Right atrium auricular region (tissue), 2 donors: ENCODE results near the gene DTL. TPM values are rescaled to one million over a fixed set of nuclear protein-coding genes. Genes with fewer than 3 reads are reported as not detected.

ENCODE experiments used
- DNase-seq: peaks from one replicate; pipeline ENCODE4 v3.0.0-alpha.2; 2019; ENCODE audit warnings: low spot score
- H3K27ac ChIP-seq, 2 donors: fragments of 200-600 bp; sonication (generic); 1 replicate in 1 of 2; 2 replicates in 1 of 2; pipeline ENCODE4 v1.5.1; 2016 to 2019
- H3K27me3 ChIP-seq, 2 donors: fragments of 200-600 bp; sonication (generic); one replicate each; pipeline versions ENCODE4 v1.5.1 to v1.6.0; 2017 to 2019
- H3K36me3 ChIP-seq: fragments of 200-600 bp; sonication (generic); one replicate; pipeline ENCODE4 v1.5.1; 2016
- H3K4me1 ChIP-seq, 2 donors: fragments of 200-600 bp; sonication (generic); one replicate each; pipeline versions ENCODE4 v1.5.1 to v1.6.0; 2017 to 2019
- H3K4me3 ChIP-seq, 2 donors: fragments of 200-600 bp; sonication (generic); 1 replicate in 1 of 2; 2 replicates in 1 of 2; pipeline ENCODE4 v1.5.1; 2017 to 2019; ENCODE audit warnings: mild to moderate bottlenecking in 1 of 2, moderate library complexity in 1 of 2
- H3K9me3 ChIP-seq, 2 donors: fragments of 200-600 bp; sonication (generic); one replicate each; pipeline ENCODE4 v1.5.1; 2019
- total RNA-seq, 2 donors: library from RNA; depleted of rRNA; stranded (reverse); fragments of >200 nt; gene quantifications; one replicate each; pipeline ENCODE4 v1.1.0, GENCODE V29; 2016
- TF ChIP-seq, protein P1 (sequence below), 2 donors: fragments of 200-600 bp; sonication (generic); IDR thresholded peaks; one replicate each; pipeline ENCODE4 v1.5.1; 2019; ENCODE audit warnings: antibody characterized with exemption in 2 of 2

Gene DTL
- total RNA-seq, 2 donors from 2014 or later, result 0.08 TPM; not detected in 1

DNA sequence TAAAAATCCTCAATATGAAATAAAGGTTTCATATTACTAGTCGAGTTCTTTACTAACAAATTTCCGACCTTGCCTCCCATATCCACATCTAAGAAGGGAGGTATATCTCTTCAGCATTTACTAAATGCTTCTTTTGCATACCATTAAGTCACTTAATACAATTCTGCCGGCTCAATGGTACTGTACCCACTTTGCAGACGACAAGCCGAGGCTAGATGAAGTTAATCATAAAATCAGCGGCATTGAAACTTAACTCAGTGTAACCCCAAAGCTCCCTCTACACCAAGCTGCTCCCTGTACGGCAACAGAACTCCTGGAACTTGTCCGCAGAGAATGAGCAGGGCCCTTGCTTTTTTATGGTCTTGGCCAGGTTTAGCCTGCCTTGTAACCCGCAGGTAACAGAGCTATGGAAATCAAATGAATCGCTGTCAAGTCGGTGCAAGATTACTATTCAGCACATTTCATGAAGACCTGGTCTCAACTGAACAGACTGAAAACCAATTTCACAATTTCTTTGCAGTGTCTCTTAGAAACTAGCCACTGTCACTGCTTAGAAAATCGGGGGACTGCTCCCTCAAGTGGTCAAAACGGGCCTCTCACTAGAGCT lies 929 bp upstream of the DTL start:
- no peaks in the 10 kb centered on the region for H3K36me3 ChIP-seq
- peak overlapping the region; percentile 62 to 67 for H3K4me3 ChIP-seq
- peaks cover 0 to 35% of the 10 kb centered on the region in 2 donors for H3K4me1 ChIP-seq
- H3K27me3 ChIP-seq, result no peaks in the 10 kb centered on the region
- no peaks in the 10 kb centered on the region for H3K9me3 ChIP-seq
- H3K27ac ChIP-seq, result peak overlapping the region; percentile 87 to 89
- no peak for DNase-seq
- TF ChIP-seq, protein P1, sequence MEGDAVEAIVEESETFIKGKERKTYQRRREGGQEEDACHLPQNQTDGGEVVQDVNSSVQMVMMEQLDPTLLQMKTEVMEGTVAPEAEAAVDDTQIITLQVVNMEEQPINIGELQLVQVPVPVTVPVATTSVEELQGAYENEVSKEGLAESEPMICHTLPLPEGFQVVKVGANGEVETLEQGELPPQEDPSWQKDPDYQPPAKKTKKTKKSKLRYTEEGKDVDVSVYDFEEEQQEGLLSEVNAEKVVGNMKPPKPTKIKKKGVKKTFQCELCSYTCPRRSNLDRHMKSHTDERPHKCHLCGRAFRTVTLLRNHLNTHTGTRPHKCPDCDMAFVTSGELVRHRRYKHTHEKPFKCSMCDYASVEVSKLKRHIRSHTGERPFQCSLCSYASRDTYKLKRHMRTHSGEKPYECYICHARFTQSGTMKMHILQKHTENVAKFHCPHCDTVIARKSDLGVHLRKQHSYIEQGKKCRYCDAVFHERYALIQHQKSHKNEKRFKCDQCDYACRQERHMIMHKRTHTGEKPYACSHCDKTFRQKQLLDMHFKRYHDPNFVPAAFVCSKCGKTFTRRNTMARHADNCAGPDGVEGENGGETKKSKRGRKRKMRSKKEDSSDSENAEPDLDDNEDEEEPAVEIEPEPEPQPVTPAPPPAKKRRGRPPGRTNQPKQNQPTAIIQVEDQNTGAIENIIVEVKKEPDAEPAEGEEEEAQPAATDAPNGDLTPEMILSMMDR (IDR thresholded peaks at IDR 0.05), result no peak

DNA sequence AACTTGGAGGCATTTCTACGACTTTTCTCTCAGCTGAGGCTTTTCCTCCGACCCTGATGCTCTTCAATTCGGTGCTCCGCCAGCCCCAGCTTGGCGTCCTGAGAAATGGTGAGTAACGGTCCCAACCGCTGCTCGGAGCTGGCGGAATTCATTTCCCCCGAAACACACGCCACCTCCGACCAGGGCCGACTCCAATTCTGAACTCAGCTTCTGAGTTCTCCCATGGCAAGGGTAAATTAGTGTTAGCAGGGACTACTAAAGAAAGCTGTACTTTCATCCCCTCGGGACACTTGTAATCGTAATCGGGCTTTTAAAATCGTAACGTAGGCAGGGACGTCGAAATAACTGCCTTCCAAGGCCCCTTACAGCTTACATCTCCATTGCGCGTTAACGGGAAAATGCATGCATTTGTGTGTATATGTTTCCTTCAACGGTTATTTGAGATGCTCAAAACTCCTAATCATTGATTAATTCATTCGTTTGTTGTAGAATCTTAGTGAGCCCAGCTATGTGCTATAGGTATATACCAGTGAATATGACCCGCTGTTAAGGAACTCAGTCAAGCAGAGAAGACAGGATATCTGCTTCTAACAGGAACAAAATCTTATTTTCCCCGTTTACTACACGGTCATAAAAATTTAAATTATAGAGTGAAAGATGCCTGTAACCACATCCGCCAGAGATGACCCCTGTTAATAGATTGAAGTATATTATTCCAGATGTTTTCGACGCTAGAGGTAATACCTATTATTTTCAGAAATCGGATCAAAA lies 472 bp downstream of the DTL start:
- peak overlapping the region; percentile 87 to 89 for H3K27ac ChIP-seq
- peak overlapping the region; percentile 62 to 67 for H3K4me3 ChIP-seq
- no peaks in the 10 kb centered on the region for H3K36me3 ChIP-seq
- H3K4me1 ChIP-seq, result peaks cover 0 to 27% of the 10 kb centered on the region in 2 donors
- H3K9me3 ChIP-seq, result no peaks in the 10 kb centered on the region
- TF ChIP-seq, protein P1 (IDR thresholded peaks at IDR 0.05), result no peak
- DNase-seq, result no peak
- H3K27me3 ChIP-seq, result no peaks in the 10 kb centered on the region

GRCh38 chr1:212037900-212038299 lies 2.4 kb downstream of the DTL start:
- no peaks in the 10 kb centered on the region for H3K9me3 ChIP-seq
- no peaks in the 10 kb centered on the region for H3K27me3 ChIP-seq
- H3K27ac ChIP-seq, result no peak overlapping the region
- no peak overlapping the region for H3K4me3 ChIP-seq
- DNase-seq, result no peak
- TF ChIP-seq, protein P1 (IDR thresholded peaks at IDR 0.05), result no peak
- H3K36me3 ChIP-seq, result no peaks in the 10 kb centered on the region
- H3K4me1 ChIP-seq, result peaks cover 0 to 25% of the 10 kb centered on the region in 2 donors

DNA sequence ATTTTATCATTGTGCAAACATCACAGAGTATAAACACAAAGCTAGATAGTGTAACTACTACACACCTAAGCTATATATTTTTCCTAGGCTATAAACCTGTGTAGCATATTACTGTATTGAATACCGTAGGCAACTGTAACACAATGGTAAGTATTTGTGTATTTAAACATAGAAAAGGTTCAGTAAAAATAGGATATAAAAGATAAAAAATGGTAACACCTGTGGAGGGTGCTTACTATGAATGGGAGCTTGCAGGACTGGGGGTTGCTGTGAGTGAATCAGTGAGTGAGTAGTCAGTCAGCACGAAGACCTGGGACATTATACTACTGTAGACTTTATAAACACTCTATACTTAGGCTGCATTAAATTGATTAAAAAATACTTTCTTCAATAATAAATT lies 4.1 kb downstream of the DTL start:
- H3K4me3 ChIP-seq, result no peak overlapping the region
- TF ChIP-seq, protein P1 (IDR thresholded peaks at IDR 0.05), result no peak

GRCh38 chr1:212040629-212041412 lies 5.3 kb downstream of the DTL start:
- no peak for DNase-seq
- TF ChIP-seq, protein P1 (IDR thresholded peaks at IDR 0.05), result no peak
- Histone ChIP-seq H3K27ac (no peak overlapping the region), H3K4me3 (no peak overlapping the region), H3K36me3 (no peaks in the 10 kb centered on the region), H3K4me1 (peaks cover 0 to 8% of the 10 kb centered on the region in 2 donors), H3K27me3 (no peaks in the 10 kb centered on the region), H3K9me3 (no peaks in the 10 kb centered on the region)

More for the DNA sequence above, 4.1 kb downstream of the DTL start:
- no peaks in the 10 kb centered on the region for H3K36me3 ChIP-seq
- no peaks in the 10 kb centered on the region for H3K9me3 ChIP-seq
- peaks cover 0 to 10% of the 10 kb centered on the region in 2 donors for H3K4me1 ChIP-seq
- no peaks in the 10 kb centered on the region for H3K27me3 ChIP-seq
- no peak overlapping the region for H3K27ac ChIP-seq
- no peak for DNase-seq
